CD4-positive, alpha-beta memory T cell (primary cell): Measurements from ENCODE around the gene VSIR. TPM values are rescaled to one million over a fixed set of nuclear protein-coding genes. Genes with fewer than 3 reads are reported as not detected.

ENCODE experiments used
- CTCF ChIA-PET: fragments of 350-600 bp; sonication (Branson Sonifier 250); formaldehyde crosslinking; loops from one replicate; lab custom pipeline; 2021; ENCODE audit warnings: inconsistent platforms; ENCODE audit not compliant: partially characterized antibody; lab: Charles Lee
- POLR2A ChIA-PET: fragments of 350-600 bp; sonication (Branson Sonifier 250); formaldehyde crosslinking; loops from one replicate; lab custom pipeline; 2021; ENCODE audit not compliant: partially characterized antibody; lab: Charles Lee
- DNase-seq, 5 donors: peaks; one replicate each; pipeline versions ENCODE4 v3.0.0 to v3.0.0-alpha.2; 2020 to 2022; ENCODE audit warnings: mixed read lengths in 1 of 5
- H3K27ac ChIP-seq: one replicate; pipeline ENCODE4 v1.7.0; 2013; ENCODE audit warnings: low read depth, low read length
- H3K27me3 ChIP-seq: 2 replicates; pipeline ENCODE4 v1.7.0; 2013; ENCODE audit warnings: mild to moderate bottlenecking, low read length, moderate library complexity; ENCODE audit not compliant: insufficient read depth
- H3K36me3 ChIP-seq: 2 replicates; pipeline ENCODE4 v1.7.0; 2013; ENCODE audit warnings: mild to moderate bottlenecking, low read length, moderate library complexity; ENCODE audit not compliant: insufficient read depth
- H3K4me1 ChIP-seq: 2 replicates; pipeline ENCODE4 v1.7.0; 2013; ENCODE audit warnings: mild to moderate bottlenecking, low read length, moderate library complexity; ENCODE audit not compliant: insufficient read depth
- H3K4me3 ChIP-seq, 2 donors: one replicate each; pipeline ENCODE4 v1.7.0; 2013; ENCODE audit warnings: low read length in 2 of 2, mild to moderate bottlenecking in 1 of 2
- H3K9me3 ChIP-seq, 2 donors: one replicate each; pipeline ENCODE4 v1.7.0; 2013; ENCODE audit warnings: low read length in 2 of 2, control low read depth in 1 of 2; ENCODE audit not compliant: control insufficient read depth in 1 of 2
- H3K27ac Mint-ChIP-seq, 7 donors: one replicate each; pipeline ENCODE4 v1.8.0; 2020 to 2021; ENCODE audit warnings: mixed read lengths in 7 of 7, mild to moderate bottlenecking in 6 of 7, inconsistent platforms in 3 of 7, moderate library complexity in 3 of 7
- H3K27me3 Mint-ChIP-seq, 2 donors: one replicate each; pipeline ENCODE4 v1.8.0; 2020 to 2021; ENCODE audit warnings: mixed read lengths in 2 of 2
- H3K36me3 Mint-ChIP-seq, 2 donors: one replicate each; pipeline ENCODE4 v1.8.0; 2020 to 2021; ENCODE audit warnings: mixed read lengths in 2 of 2, inconsistent platforms in 1 of 2, mild to moderate bottlenecking in 1 of 2
- H3K4me1 Mint-ChIP-seq, 4 donors: one replicate each; pipeline ENCODE4 v1.8.0; 2020 to 2021; ENCODE audit warnings: mixed read lengths in 4 of 4, mild to moderate bottlenecking in 1 of 4
- H3K4me3 Mint-ChIP-seq, 8 donors: one replicate each; pipeline ENCODE4 v1.8.0; 2020 to 2021; ENCODE audit warnings: mixed read lengths in 8 of 8, mild to moderate bottlenecking in 7 of 8, moderate library complexity in 6 of 8, inconsistent platforms in 3 of 8
- H3K9me3 Mint-ChIP-seq, 8 donors: one replicate each; pipeline ENCODE4 v1.8.0; 2020 to 2021; ENCODE audit warnings: mixed read lengths in 8 of 8, mild to moderate bottlenecking in 5 of 8, inconsistent platforms in 3 of 8, moderate library complexity in 1 of 8
- intact Hi-C: fragments of 100-400 bp; cut with micrococcal nuclease; formaldehyde crosslinking; loops from one replicate; pipeline ENCODE4 v1.15.1; 2023
- polyA plus RNA-seq, 2 donors: library from polyadenylated mRNA; unstranded; fragments of 300-500 nt; fragmentation: Illumina TruSeq; gene quantifications; one replicate each; pipeline ENCODE4 v1.2.3, GENCODE V29; 2021
- total RNA-seq, 2 experiments: library from RNA; stranded (reverse); gene quantifications; one replicate each; pipeline ENCODE4 v1.2.3, GENCODE V29; 2021

The VSIR gene
- total and polyA plus RNA-seq, 4 experiments from 2014 or later, result 97.8 to 372 (median 224) TPM

GRCh38 chr10:71716426-71716825, 56.9 kb downstream of the VSIR start:
- Mint-ChIP-seq H3K9me3 (no peaks in the 10 kb centered on the region), H3K27ac (peak overlapping the region in 6 of 7 donors; percentile 52 to 86 (median 70)), H3K27me3 (no peaks in the 10 kb centered on the region), H3K4me1 (peaks cover 26 to 79% (median 55%) of the 10 kb centered on the region in 4 donors), H3K4me3 (peak overlapping the region in 5 of 8 donors; percentile 30 to 69 (median 63)), H3K36me3 (no peaks in the 10 kb centered on the region)
- POLR2A ChIA-PET, result interaction anchor here (0.6 to 35.3 kb wide), 7 partner anchors 11 to 1484 kb away, joined by 3 to 1191 read pairs (median 7); partner anchors contain the start of gene VSIR
- CTCF ChIA-PET, result interaction anchor here (1.0 to 16.2 kb wide), 7 partner anchors 8 to 58 kb away, joined by 3 to 177 read pairs (median 17); partner anchors contain the start of gene VSIR
- Histone ChIP-seq H3K9me3 (no peaks in the 10 kb centered on the region), H3K36me3 (no peaks in the 10 kb centered on the region), H3K4me1 (peaks cover 73% of the 10 kb centered on the region), H3K4me3 (no peak overlapping the region), H3K27me3 (no peaks in the 10 kb centered on the region), H3K27ac (no peak overlapping the region)
- peak in 1 of 5 donors; percentile 0 for DNase-seq
- intact Hi-C loops, result no loop called here

GRCh38 chr10:71715860-71716259, 57.5 kb downstream of the VSIR start:
- intact Hi-C loops, result no loop called here
- no peaks in the 10 kb centered on the region for H3K9me3 Mint-ChIP-seq
- ChIA-PET CTCF (interaction anchor here (1.0 to 16.2 kb wide), 7 partner anchors 8 to 58 kb away, joined by 3 to 177 read pairs (median 17); partner anchors contain the start of gene VSIR), POLR2A (interaction anchor here (0.7 to 35.3 kb wide), 5 partner anchors 12 to 57 kb away, joined by 3 to 1191 read pairs (median 62); partner anchors contain the start of gene VSIR)
- Histone ChIP-seq H3K4me1 (peaks cover 68% of the 10 kb centered on the region), H3K4me3 (no peak overlapping the region), H3K27ac (peak overlapping the region; percentile 69), H3K9me3 (no peaks in the 10 kb centered on the region), H3K27me3 (no peaks in the 10 kb centered on the region), H3K36me3 (no peaks in the 10 kb centered on the region)
- H3K27ac Mint-ChIP-seq, result peak overlapping the region; percentile 53 to 92 (median 88)
- H3K27me3 Mint-ChIP-seq, result no peaks in the 10 kb centered on the region
- peak in 1 of 5 donors; percentile 12 for DNase-seq
- H3K36me3 Mint-ChIP-seq, result no peaks in the 10 kb centered on the region
- peaks cover 25 to 75% (median 53%) of the 10 kb centered on the region in 4 donors for H3K4me1 Mint-ChIP-seq
- H3K4me3 Mint-ChIP-seq, result peak overlapping the region in 6 of 8 donors; percentile 52 to 93 (median 66)

GRCh38 chr10:71715026-71715425, 58.3 kb downstream of the VSIR start:
- H3K4me3 ChIP-seq, result no peak overlapping the region
- no peaks in the 10 kb centered on the region for H3K27me3 Mint-ChIP-seq
- ChIA-PET CTCF (interaction anchor here (1.3 to 16.2 kb wide), 5 partner anchors 9 to 59 kb away, joined by 4 to 177 read pairs (median 38); partner anchors contain the start of gene VSIR), POLR2A (interaction anchor here (1.2 to 35.3 kb wide), 6 partner anchors 11 to 58 kb away, joined by 3 to 1191 read pairs (median 47); partner anchors contain the start of gene VSIR)
- H3K27me3 ChIP-seq, result no peaks in the 10 kb centered on the region
- peak overlapping the region in 7 of 8 donors; percentile 29 to 93 (median 69) for H3K4me3 Mint-ChIP-seq
- no peaks in the 10 kb centered on the region for H3K9me3 ChIP-seq
- H3K27ac ChIP-seq, result peak overlapping the region; percentile 69
- peaks cover 63% of the 10 kb centered on the region for H3K4me1 ChIP-seq
- H3K36me3 Mint-ChIP-seq, result no peaks in the 10 kb centered on the region
- intact Hi-C loops, result no loop called here
- H3K9me3 Mint-ChIP-seq, result no peaks in the 10 kb centered on the region
- peak overlapping the region; percentile 43 to 92 (median 88) for H3K27ac Mint-ChIP-seq
- peaks cover 25 to 71% (median 55%) of the 10 kb centered on the region in 4 donors for H3K4me1 Mint-ChIP-seq
- H3K36me3 ChIP-seq, result no peaks in the 10 kb centered on the region
- peak in 1 of 5 donors; percentile 29 for DNase-seq

- Histone ChIP-seq H3K27ac (peak overlapping the region; percentile 69), H3K27me3 (no peaks in the 10 kb centered on the region), H3K4me1 (peaks cover 61% of the 10 kb centered on the region), H3K4me3 (peak overlapping the region in 1 of 2 donors; percentile 21), H3K36me3 (no peaks in the 10 kb centered on the region), H3K9me3 (no peaks in the 10 kb centered on the region)
- peaks cover 28 to 75% (median 58%) of the 10 kb centered on the region in 4 donors for H3K4me1 Mint-ChIP-seq
- H3K27ac Mint-ChIP-seq, result peak overlapping the region; percentile 96 to 99 (median 98)
- intact Hi-C loops, result no loop called here
- no peaks in the 10 kb centered on the region for H3K27me3 Mint-ChIP-seq
- ChIA-PET CTCF (interaction anchor here (1.3 to 16.2 kb wide), 5 partner anchors 9 to 59 kb away, joined by 4 to 177 read pairs (median 38); partner anchors contain the start of gene VSIR), POLR2A (interaction anchor here (1.2 to 35.3 kb wide), 7 partner anchors 10 to 58 kb away, joined by 3 to 1191 read pairs (median 32); partner anchors contain the start of gene VSIR)
- DNase-seq, result peak in 1 of 5 donors; percentile 3
- H3K36me3 Mint-ChIP-seq, result no peaks in the 10 kb centered on the region
- no peaks in the 10 kb centered on the region for H3K9me3 Mint-ChIP-seq
- H3K4me3 Mint-ChIP-seq, result peak overlapping the region in 7 of 8 donors; percentile 64 to 93 (median 86)
Observed at GRCh38 chr10:71714592-71714991, 58.7 kb downstream of the VSIR start.

GRCh38 chr10:71714031-71714410, 59.3 kb downstream of the VSIR start:
- H3K9me3 Mint-ChIP-seq, result no peaks in the 10 kb centered on the region
- peaks cover 32 to 79% (median 60%) of the 10 kb centered on the region in 4 donors for H3K4me1 Mint-ChIP-seq
- Histone ChIP-seq H3K27ac (peak overlapping the region; percentile 69), H3K36me3 (no peaks in the 10 kb centered on the region), H3K4me3 (peak overlapping the region; percentile 1 to 21), H3K27me3 (no peaks in the 10 kb centered on the region), H3K9me3 (no peaks in the 10 kb centered on the region), H3K4me1 (peaks cover 58% of the 10 kb centered on the region)
- ChIA-PET CTCF (interaction anchor here (1.3 to 16.2 kb wide), 8 partner anchors 8 to 98 kb away, joined by 3 to 177 read pairs (median 10); partner anchors contain the start of gene VSIR), POLR2A (interaction anchor here (1.2 to 35.3 kb wide), 7 partner anchors 10 to 59 kb away, joined by 3 to 1191 read pairs (median 32); partner anchors contain the start of gene VSIR)
- H3K4me3 Mint-ChIP-seq, result peak overlapping the region; percentile 64 to 93 (median 85)
- no peaks in the 10 kb centered on the region for H3K27me3 Mint-ChIP-seq
- peak overlapping the region; percentile 96 to 99 (median 98) for H3K27ac Mint-ChIP-seq
- intact Hi-C loops, result no loop called here
- peak in 1 of 5 donors; percentile 30 for DNase-seq
- H3K36me3 Mint-ChIP-seq, result no peaks in the 10 kb centered on the region

GRCh38 chr10:71713135-71714030, 59.9 kb downstream of the VSIR start:
- Histone ChIP-seq H3K27ac (peak overlapping the region; percentile 69), H3K27me3 (no peaks in the 10 kb centered on the region), H3K9me3 (no peaks in the 10 kb centered on the region), H3K4me1 (peaks cover 62% of the 10 kb centered on the region), H3K4me3 (peak overlapping the region; percentile 1 to 21), H3K36me3 (no peaks in the 10 kb centered on the region)
- Mint-ChIP-seq H3K9me3 (no peaks in the 10 kb centered on the region), H3K4me1 (peaks cover 33 to 84% (median 62%) of the 10 kb centered on the region in 4 donors), H3K36me3 (no peaks in the 10 kb centered on the region), H3K4me3 (peak overlapping the region; percentile 76 to 93 (median 85)), H3K27ac (peak overlapping the region; percentile 96 to 99 (median 98)), H3K27me3 (no peaks in the 10 kb centered on the region)
- intact Hi-C loops, result loop anchor here (1.0 kb wide), 1 partner anchor 14 kb away; no protein-coding TSS in a partner anchor
- peak in 3 of 5 donors; percentile 35 to 51 (median 49) for DNase-seq
- POLR2A ChIA-PET, result interaction anchor here (2.6 to 35.3 kb wide), 5 partner anchors 14 to 59 kb away, joined by 6 to 1191 read pairs (median 62); partner anchors contain the start of gene VSIR
- CTCF ChIA-PET, result interaction anchor here (0.9 to 16.2 kb wide), 9 partner anchors 8 to 98 kb away, joined by 3 to 177 read pairs (median 4); partner anchors contain the start of gene VSIR
